SK-N-SH treated with all-trans-retinoic acid at 6 μM for 48 hours (cell line): ENCODE results near the gene HLA-DRA.

Experiments
- ATAC-seq: fragments of 200-7000 bp; cut with Tn5 transposase; 3 replicates; pipeline ENCODE4 v1.9.1; 2020; ENCODE audit warnings: mild to moderate bottlenecking, moderate library complexity
- ARNTL ChIP-seq: fragments of 450-650 bp; formaldehyde crosslinking; IDR thresholded peaks from 2 replicates; pipeline ENCODE4 v1.5.0; 2020; ENCODE audit warnings: low read depth, mild to moderate bottlenecking, moderate library complexity, borderline replicate concordance
- BACH2 ChIP-seq: fragments of 250-450 bp; sonication (Bioruptor Pico); IDR thresholded peaks from 2 replicates; pipeline ENCODE4 v1.9.0; 2021; ENCODE audit warnings: mild to moderate bottlenecking, borderline replicate concordance
- CREB5 ChIP-seq: fragments of 250-450 bp; sonication (Bioruptor Pico); IDR thresholded peaks from 2 replicates; pipeline ENCODE4 v1.5.1; 2020; ENCODE audit warnings: low read depth, mild to moderate bottlenecking, moderate library complexity
- CSDC2 ChIP-seq: fragments of 250-450 bp; sonication (Bioruptor Pico); IDR thresholded peaks from 2 replicates; pipeline ENCODE4 v1.5.0; 2020; ENCODE audit warnings: mild to moderate bottlenecking, moderate library complexity
- CSRNP3 ChIP-seq: fragments of 250-450 bp; sonication (Bioruptor Pico); IDR thresholded peaks from 2 replicates; pipeline ENCODE4 v1.5.1; 2021; ENCODE audit warnings: mild to moderate bottlenecking, moderate library complexity
- ESRRG ChIP-seq: fragments of 250-450 bp; sonication (Bioruptor Pico); IDR thresholded peaks from 2 replicates; pipeline ENCODE4 v1.6.1; 2021; ENCODE audit warnings: mild to moderate bottlenecking
- GLIS3 ChIP-seq: fragments of 250-450 bp; sonication (Bioruptor Pico); IDR thresholded peaks from 2 replicates; pipeline ENCODE4 v1.5.0; 2020; ENCODE audit warnings: mild to moderate bottlenecking, moderate library complexity
- OSR1 ChIP-seq: fragments of 250-450 bp; sonication (Bioruptor Pico); IDR thresholded peaks from 2 replicates; pipeline ENCODE4 v1.8.0; 2022; ENCODE audit warnings: moderate library complexity, mild to moderate bottlenecking, inconsistent platforms
- PATZ1 ChIP-seq: fragments of 250-450 bp; sonication (Bioruptor Pico); IDR thresholded peaks from 2 replicates; pipeline ENCODE4 v1.8.0; 2020; ENCODE audit warnings: mild to moderate bottlenecking, moderate library complexity, borderline replicate concordance
- POU6F1 ChIP-seq: fragments of 250-450 bp; sonication (Bioruptor Pico); IDR thresholded peaks from 2 replicates; pipeline ENCODE4 v1.8.0; 2021; ENCODE audit warnings: low read depth, mild to moderate bottlenecking, moderate library complexity, borderline replicate concordance
- PPARA ChIP-seq: fragments of 250-450 bp; sonication (Bioruptor Pico); IDR thresholded peaks from 2 replicates; pipeline ENCODE4 v1.5.0; 2020; ENCODE audit warnings: mild to moderate bottlenecking, borderline replicate concordance
- SNAI2 ChIP-seq: fragments of 250-450 bp; sonication (Bioruptor Pico); IDR thresholded peaks from 2 replicates; pipeline ENCODE4 v1.5.0; 2020; ENCODE audit warnings: mild to moderate bottlenecking, moderate library complexity
- TOX ChIP-seq: fragments of 250-450 bp; sonication (Bioruptor Pico); IDR thresholded peaks from 2 replicates; pipeline ENCODE4 v1.8.0; 2021; ENCODE audit warnings: mild to moderate bottlenecking, moderate library complexity, borderline replicate concordance
- TSHZ2 ChIP-seq: fragments of 250-450 bp; sonication (Bioruptor Pico); IDR thresholded peaks from 2 replicates; pipeline ENCODE4 v1.5.0; 2020; ENCODE audit warnings: mild to moderate bottlenecking, moderate library complexity
- ZC3H10 ChIP-seq: fragments of 250-450 bp; sonication (Bioruptor Pico); IDR thresholded peaks from 2 replicates; pipeline ENCODE4 v1.5.1; 2021; ENCODE audit warnings: mild to moderate bottlenecking, moderate library complexity
- ZFP3 ChIP-seq: fragments of 250-450 bp; sonication (Bioruptor Pico); IDR thresholded peaks from 2 replicates; pipeline ENCODE4 v1.5.0; 2020; ENCODE audit warnings: mild to moderate bottlenecking, moderate library complexity
- ZFP30 ChIP-seq: fragments of 450-650 bp; formaldehyde crosslinking; IDR thresholded peaks from 2 replicates; pipeline ENCODE4 v1.5.0; 2022; ENCODE audit warnings: mild to moderate bottlenecking, moderate library complexity
- ZNF565 ChIP-seq: fragments of 450-650 bp; formaldehyde crosslinking; conservative IDR thresholded peaks from 2 replicates; pipeline ENCODE4 v1.5.0; 2020; ENCODE audit warnings: low read depth, mild to moderate bottlenecking, moderate library complexity
- ZNF70 ChIP-seq: fragments of 450-650 bp; formaldehyde crosslinking; IDR thresholded peaks from 2 replicates; pipeline ENCODE4 v1.5.0; 2020; ENCODE audit warnings: mild to moderate bottlenecking, moderate library complexity

HLA-DRA gene

GRCh38 chr6:32396028-32396427, 43.7 kb upstream of the HLA-DRA start:
- no peak for TF ChIP-seq ZNF565
- no peak for TF ChIP-seq ESRRG (CRISPR knock-in tag)
- no peak for TF ChIP-seq ZFP3 (CRISPR knock-in tag)
- no peak for TF ChIP-seq ZC3H10 (CRISPR knock-in tag)
- no peak for TF ChIP-seq POU6F1
- no peak for TF ChIP-seq SNAI2 (CRISPR knock-in tag)
- no peak for TF ChIP-seq ZNF70 (CRISPR knock-in tag)
- no peak for TF ChIP-seq BACH2
- no peak for ATAC-seq

- no peak for TF ChIP-seq CSDC2
- no peak for TF ChIP-seq ZFP3 (CRISPR knock-in tag)
- TF ChIP-seq CSRNP3 (CRISPR knock-in tag) = no peak
- no peak for TF ChIP-seq ESRRG (CRISPR knock-in tag)
- TF ChIP-seq ZNF565 = no peak
- TF ChIP-seq BACH2 = no peak
- no peak for TF ChIP-seq TOX (CRISPR knock-in tag)
- no peak for TF ChIP-seq TSHZ2
- TF ChIP-seq ARNTL (CRISPR knock-in tag) = no peak
- no peak for TF ChIP-seq POU6F1
- no peak for TF ChIP-seq CREB5
- no peak for TF ChIP-seq OSR1
- TF ChIP-seq SNAI2 (CRISPR knock-in tag) = no peak
- TF ChIP-seq PPARA (CRISPR knock-in tag) = no peak
- no peak for TF ChIP-seq ZNF70 (CRISPR knock-in tag)
- TF ChIP-seq ZC3H10 (CRISPR knock-in tag) = no peak
- TF ChIP-seq GLIS3 (CRISPR knock-in tag) = no peak
- TF ChIP-seq PATZ1 (CRISPR knock-in tag) = no peak
- no peak for ATAC-seq
Observed at GRCh38 chr6:32397252-32397920, 42.3 kb upstream of the HLA-DRA start.

DNA sequence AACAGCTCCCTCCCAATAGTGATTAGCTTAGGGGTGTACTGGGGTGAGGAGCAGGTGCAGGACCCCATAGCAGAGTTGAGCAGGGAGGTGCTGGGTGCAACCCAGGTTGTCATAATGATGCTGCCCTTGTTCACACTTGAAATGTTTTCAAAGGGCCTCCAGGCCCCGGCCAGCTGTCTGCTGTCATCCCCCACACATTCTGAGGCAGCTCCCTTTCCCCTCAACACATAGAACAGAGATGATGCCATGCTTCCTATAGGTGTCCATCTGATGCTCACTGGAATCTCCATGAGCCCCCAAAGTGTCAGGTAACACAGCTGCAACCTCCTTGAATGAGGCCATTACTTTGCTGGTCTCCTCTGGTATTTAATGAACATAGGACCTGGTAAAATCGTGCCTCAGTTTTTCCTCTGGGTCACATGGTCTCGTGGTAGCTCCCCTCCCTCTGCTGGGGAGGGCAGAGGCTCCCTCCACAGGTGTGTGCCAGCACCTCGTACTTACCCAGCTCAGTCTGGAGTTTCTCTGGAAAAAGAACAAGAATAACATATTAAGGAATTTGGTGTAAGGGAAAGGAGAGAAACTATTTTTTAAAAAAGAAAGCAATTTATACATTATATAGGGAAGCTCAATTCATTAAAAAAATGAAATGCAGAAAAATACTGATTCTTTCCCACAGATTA, 38.3 kb upstream of the HLA-DRA start:
- no peak for ATAC-seq
- TF ChIP-seq ARNTL (CRISPR knock-in tag) = no peak
- TF ChIP-seq ZNF565 = no peak
- TF ChIP-seq PPARA (CRISPR knock-in tag) = no peak
- no peak for TF ChIP-seq ZFP30 (CRISPR knock-in tag)
- no peak for TF ChIP-seq CSDC2
- no peak for TF ChIP-seq OSR1
- no peak for TF ChIP-seq ZFP3 (CRISPR knock-in tag)
- TF ChIP-seq, all 23 proteins: peak for 0
